KMS-11 (cell line): ENCODE data around the gene RRBP1.

Source experiments
- H2AFZ ChIP-seq: fragments of 200-600 bp; sonication (generic); 2 replicates; pipeline ENCODE4 v1.6.1; 2016; ENCODE audit warnings: antibody characterized with exemption, mixed run types, low read depth
- H3K27ac ChIP-seq: fragments of 200-600 bp; sonication (generic); 2 replicates; pipeline ENCODE4 v1.6.1; 2016; ENCODE audit warnings: mild to moderate bottlenecking, mixed run types
- H3K27me3 ChIP-seq: fragments of 200-600 bp; sonication (generic); 2 replicates; pipeline ENCODE4 v1.6.1; 2017; ENCODE audit warnings: mild to moderate bottlenecking, low read depth, mixed run types, moderate library complexity; ENCODE audit not compliant: insufficient read depth
- H3K36me3 ChIP-seq: fragments of 200-600 bp; sonication (generic); 2 replicates; pipeline ENCODE4 v1.6.1; 2017; ENCODE audit warnings: mild to moderate bottlenecking, mixed run types; ENCODE audit not compliant: insufficient read depth
- H3K4me1 ChIP-seq: fragments of 200-600 bp; sonication (generic); 2 replicates; pipeline ENCODE4 v1.6.1; 2016; ENCODE audit warnings: mild to moderate bottlenecking, low read depth, mixed run types; ENCODE audit not compliant: poor library complexity, severe bottlenecking
- H3K4me2 ChIP-seq: fragments of 200-600 bp; sonication (generic); 2 replicates; pipeline ENCODE4 v1.7.0; 2016; ENCODE audit warnings: mild to moderate bottlenecking, mixed run types
- H3K4me3 ChIP-seq: fragments of 200-600 bp; sonication (generic); IDR thresholded peaks from 2 replicates; pipeline ENCODE4 v1.6.1; 2017; ENCODE audit warnings: low read depth, low read length, mixed read lengths; ENCODE audit not compliant: insufficient read depth
- H3K79me2 ChIP-seq: fragments of 200-600 bp; sonication (generic); 2 replicates; pipeline ENCODE4 v1.6.1; 2016; ENCODE audit warnings: low read depth, mixed run types; ENCODE audit not compliant: insufficient read depth
- H3K9ac ChIP-seq: fragments of 200-600 bp; sonication (generic); 2 replicates; pipeline ENCODE4 v1.6.1; 2016; ENCODE audit warnings: mild to moderate bottlenecking, mixed run types
- H4K20me1 ChIP-seq: fragments of 200-600 bp; sonication (generic); 2 replicates; pipeline ENCODE4 v1.6.1; 2016; ENCODE audit warnings: mild to moderate bottlenecking, mixed run types; ENCODE audit not compliant: insufficient read depth
- CTCF ChIP-seq: fragments of 200-600 bp; sonication (generic); conservative IDR thresholded peaks from 2 replicates; pipeline ENCODE4 v1.6.1; 2017; ENCODE audit warnings: low read depth, mild to moderate bottlenecking, antibody characterized with exemption, low read length, moderate library complexity, mixed read lengths

The RRBP1 gene

GRCh38 chr20:17584689-17585088 is 97.4 kb downstream of the RRBP1 start:
- no peaks in the 10 kb centered on the region for H3K27me3 ChIP-seq
- H3K9ac ChIP-seq, result no peak overlapping the region
- no peaks in the 10 kb centered on the region for H3K79me2 ChIP-seq
- TF ChIP-seq CTCF, result no peak
- H4K20me1 ChIP-seq, result no peaks in the 10 kb centered on the region
- no peak overlapping the region for H2AFZ ChIP-seq
- no peak overlapping the region for H3K4me2 ChIP-seq
- no peaks in the 10 kb centered on the region for H3K36me3 ChIP-seq
- H3K4me3 ChIP-seq, result no peak overlapping the region
- H3K4me1 ChIP-seq, result no peaks in the 10 kb centered on the region
- H3K27ac ChIP-seq, result no peak overlapping the region

- H3K36me3 ChIP-seq, result no peaks in the 10 kb centered on the region
- H2AFZ ChIP-seq, result no peak overlapping the region
- no peaks in the 10 kb centered on the region for H3K4me1 ChIP-seq
- TF ChIP-seq CTCF, result no peak
- no peak overlapping the region for H3K9ac ChIP-seq
- H3K79me2 ChIP-seq, result no peaks in the 10 kb centered on the region
- H3K27ac ChIP-seq, result no peak overlapping the region
- no peaks in the 10 kb centered on the region for H4K20me1 ChIP-seq
- H3K4me3 ChIP-seq, result no peak overlapping the region
- no peak overlapping the region for H3K4me2 ChIP-seq
- no peaks in the 10 kb centered on the region for H3K27me3 ChIP-seq
Observed at GRCh38 chr20:17583126-17583525, 98.9 kb downstream of the RRBP1 start.

DNA sequence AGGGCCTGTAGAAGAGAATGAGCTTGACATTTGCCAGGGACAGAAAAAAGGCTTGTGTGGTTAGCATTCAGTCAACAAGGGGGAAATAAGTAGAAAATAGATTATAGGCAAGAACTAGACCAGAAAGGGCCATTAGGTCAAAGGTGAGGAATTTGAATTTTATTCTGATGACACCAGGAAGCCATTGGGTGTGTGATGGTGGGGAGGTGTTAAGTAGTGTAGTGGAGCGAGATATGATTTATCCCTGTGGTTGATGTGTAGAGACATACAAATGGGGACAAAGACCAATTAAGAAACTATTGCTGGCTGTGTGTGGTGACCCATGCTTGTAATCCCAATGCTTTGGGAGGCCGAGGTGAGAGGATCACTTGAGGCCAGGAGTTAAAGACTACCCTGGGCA is 101.1 kb downstream of the RRBP1 start:
- H3K4me2 ChIP-seq, result no peak overlapping the region
- H3K4me3 ChIP-seq, result no peak overlapping the region
- H3K9ac ChIP-seq, result no peak overlapping the region
- no peak for TF ChIP-seq CTCF
- H3K79me2 ChIP-seq, result no peaks in the 10 kb centered on the region; the same call in 1 of the 2 replicates
- H3K4me1 ChIP-seq, result no peaks in the 10 kb centered on the region
- H2AFZ ChIP-seq, result no peak overlapping the region
- H3K27me3 ChIP-seq, result no peaks in the 10 kb centered on the region
- H3K36me3 ChIP-seq, result no peaks in the 10 kb centered on the region
- H3K27ac ChIP-seq, result no peak overlapping the region
- H4K20me1 ChIP-seq, result no peaks in the 10 kb centered on the region

DNA sequence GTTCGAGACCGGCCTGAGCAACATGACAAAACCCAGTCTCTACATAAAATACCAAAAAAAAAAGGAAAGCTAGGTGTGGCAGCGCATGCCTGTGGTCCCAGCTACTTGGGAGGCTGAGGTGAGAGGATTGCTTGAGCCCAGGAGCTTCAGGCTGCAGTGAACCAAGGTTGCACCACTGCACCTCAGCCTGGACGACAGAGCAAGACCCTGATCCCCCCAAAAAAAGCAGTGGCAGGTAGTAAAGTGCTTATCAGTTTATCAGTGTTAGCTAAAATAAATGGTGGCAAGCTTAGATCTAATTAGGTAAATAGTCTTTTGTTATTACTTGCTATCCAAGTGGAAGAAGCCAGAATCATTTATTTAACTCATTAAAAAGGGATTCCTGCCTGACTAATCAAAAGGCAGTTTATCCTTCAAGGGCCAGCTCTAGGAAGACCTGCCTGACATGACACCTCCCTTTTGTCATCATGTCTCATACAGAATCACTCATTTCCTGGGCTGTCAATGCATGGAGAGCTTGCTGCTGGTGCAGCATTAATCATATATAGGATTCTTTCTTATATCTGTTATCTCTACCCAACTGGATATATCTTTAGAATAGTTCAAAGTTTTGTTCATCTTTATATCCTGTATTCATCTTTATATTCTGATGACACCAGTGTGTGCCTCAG is 102.5 kb downstream of the RRBP1 start:
- H2AFZ ChIP-seq, result no peak overlapping the region
- H3K4me2 ChIP-seq, result no peak overlapping the region
- no peaks in the 10 kb centered on the region; the same call in 1 of the 2 replicates for H3K79me2 ChIP-seq
- no peak for TF ChIP-seq CTCF
- no peak overlapping the region for H3K27ac ChIP-seq
- no peaks in the 10 kb centered on the region for H3K36me3 ChIP-seq
- H3K4me3 ChIP-seq, result no peak overlapping the region
- no peak overlapping the region for H3K9ac ChIP-seq
- no peaks in the 10 kb centered on the region for H3K27me3 ChIP-seq
- H4K20me1 ChIP-seq, result no peaks in the 10 kb centered on the region
- H3K4me1 ChIP-seq, result no peaks in the 10 kb centered on the region
